Adrenal gland (tissue), 12 donors: ENCODE data around the gene GUCA2A. TPM values are rescaled to one million over a fixed set of nuclear protein-coding genes. Genes with fewer than 3 reads are reported as not detected.

Experiments
- DNase-seq, 7 donors: peaks; one replicate each; pipeline ENCODE4 v3.0.0-alpha.2; 2019 to 2020
- H3K27ac ChIP-seq, 5 donors: fragments of 200-600 bp; sonication (generic) in 4 of 5; 1 replicate in 3 of 5; 2 replicates in 2 of 5; pipeline versions ENCODE4 v1.5.1 to v1.8.0; 2016 to 2020; ENCODE audit warnings: mild to moderate bottlenecking in 1 of 5
- H3K27me3 ChIP-seq: fragments of 200-600 bp; 2 replicates; pipeline ENCODE4 v1.8.0; 2021
- H3K36me3 ChIP-seq, 2 donors: fragments of 200-600 bp; replicated peaks in 1 of 2; 1 replicate in 1 of 2; 2 replicates in 1 of 2; pipeline versions ENCODE4 v1.5.1 to v1.8.0; 2018 to 2022
- H3K4me1 ChIP-seq, 2 donors: fragments of 200-600 bp; replicated peaks in 1 of 2; 1 replicate in 1 of 2; 2 replicates in 1 of 2; pipeline versions ENCODE4 v1.5.1 to v1.8.0; 2018 to 2021
- H3K4me3 ChIP-seq, 4 donors: fragments of 200-600 bp; sonication (generic) in 3 of 4; one replicate each; pipeline ENCODE4 v1.5.1; 2016 to 2018
- H3K9me3 ChIP-seq, 3 donors: fragments of 200-600 bp; sonication (generic) in 1 of 3; replicated peaks in 1 of 3; 1 replicate in 2 of 3; 2 replicates in 1 of 3; pipeline versions ENCODE4 v1.5.1 to v1.8.0; 2016 to 2021
- CTCF ChIP-seq, 6 experiments: fragments of 450-650 bp in 4 of 6; fragments of 200-600 bp in 2 of 6; sonication (generic) in 1 of 6; IDR thresholded peaks; 1 replicate in 5 of 6; 2 replicates in 1 of 6; pipeline versions ENCODE4 v1.5.1 to v1.8.0; 2016 to 2021; ENCODE audit warnings: antibody characterized with exemption in 6 of 6, mild to moderate bottlenecking in 2 of 6, moderate library complexity in 1 of 6
- POLR2A ChIP-seq, 2 donors: fragments of 450-650 bp; IDR thresholded peaks; one replicate each; pipeline ENCODE4 v1.6.1; 2017; ENCODE audit warnings: antibody characterized with exemption in 2 of 2, mild to moderate bottlenecking in 2 of 2, moderate library complexity in 1 of 2
- WGBS, 4 donors: extraction: QIAGEN DNeasy Blood & Tissue Kit in 2 of 4; methylation state at CpG; one replicate each; pipeline versions ENCODE4 v1.1.5 to v1.1.7; 2013 to 2017; 5-methylcytosine and 5-hydroxymethylcytosine counted together
- intact Hi-C, 2 donors: fragments of 100-400 bp; cut with DNase I; formaldehyde crosslinking; loops; one replicate each; pipeline versions ENCODE4 v1.14.1 to v1.15.0; 2022 to 2023
- polyA plus RNA-seq, 3 donors: library from polyadenylated mRNA; stranded (reverse); fragments of 200-250 nt in 2 of 3; fragments of 350-450 nt in 1 of 3; fragmentation: Illumina TruSeq in 1 of 3; extraction: RNeasy Lipid Tissue Mini Kit (QIAGEN cat#74804) in 1 of 3; gene quantifications; one replicate each; pipeline ENCODE4 v1.2.3, GENCODE V29; 2013 to 2014
- total RNA-seq, 9 donors: library from RNA; depleted of rRNA in 4 of 9; stranded (reverse); fragments of >200 nt in 4 of 9; fragments of 120-200 nt in 1 of 9; fragmentation: NEBNext Ultra II Directional in 1 of 9; extraction: Animal tissue kit (Norgen Biotek cat#: 25700) in 1 of 9; gene quantifications; one replicate each; pipeline versions ENCODE4 v1.1.0 to v1.2.4, GENCODE V29; 2013 to 2023
- donor health status: healthy with polysubstance abuse.
- donor health status: Bipolar disorder and iron deficiency.
- donor health status: DM: yes; HTN: yes; CAD: no.
- donor health status: DM: no; HTN: no; CAD: no.
- donor health status: DM: no; HTN: no; CAD: no.
- donor health status: DM: yes; HTN: yes; CAD: no.

GUCA2A gene
- total and polyA plus RNA-seq, 12 donors = 0.61 TPM; not detected in 11

DNA sequence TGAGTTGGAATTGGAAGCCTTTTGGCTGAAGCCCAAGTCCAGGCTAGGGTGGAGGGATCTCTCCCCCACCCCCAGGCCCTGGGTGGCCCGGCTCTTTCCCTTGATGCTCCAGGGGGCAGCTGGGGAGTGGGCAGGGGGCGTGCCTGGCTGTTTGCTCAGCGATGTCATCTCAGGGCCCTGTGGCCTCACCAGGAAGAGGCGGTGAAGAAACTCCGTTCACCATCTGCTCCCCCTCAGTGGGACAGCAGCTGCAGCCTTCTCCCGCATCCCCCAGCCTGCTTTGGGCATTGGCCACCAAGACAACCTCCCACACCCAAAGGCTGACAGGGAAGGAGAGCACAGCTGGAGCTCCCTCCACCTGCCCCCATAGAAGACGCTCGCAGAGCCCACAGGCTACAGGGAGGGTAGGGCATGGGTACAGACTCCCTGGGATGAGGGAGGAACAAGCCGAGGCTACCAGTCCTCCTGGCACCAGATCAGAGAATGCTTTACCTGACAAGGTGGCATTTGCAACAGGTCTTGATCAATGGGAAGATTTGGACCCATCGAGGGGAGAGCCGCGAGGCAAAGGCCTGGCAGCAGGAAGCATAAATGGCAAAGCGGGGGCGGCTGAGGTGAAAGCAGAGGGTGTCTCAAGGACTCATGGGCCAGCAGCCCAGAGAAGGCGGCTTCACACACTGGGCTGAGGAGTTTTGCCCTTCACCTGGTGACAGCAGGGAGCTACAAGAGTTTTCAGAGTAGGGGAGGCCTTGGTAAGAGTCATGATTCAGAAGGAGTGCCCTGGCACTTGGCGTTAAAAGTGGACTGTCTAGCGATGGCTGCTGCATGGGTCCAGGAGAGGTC, 6.5 kb upstream of the GUCA2A start:
- Histone ChIP-seq H3K4me1 (peaks cover 21 to 29% of the 10 kb centered on the region in 2 donors), H3K27me3 (no peaks in the 10 kb centered on the region), H3K4me3 (no peak overlapping the region), H3K36me3 (no peaks in the 10 kb centered on the region), H3K9me3 (no peaks in the 10 kb centered on the region), H3K27ac (peak overlapping the region in 3 of 5 donors; percentile 67 to 79 (median 78))
- TF ChIP-seq CTCF (IDR thresholded peaks at IDR 0.05) = no peak
- TF ChIP-seq POLR2A (IDR thresholded peaks at IDR 0.05) = no peak
- intact Hi-C loops = loop anchor here (10.0 kb wide), 2 partner anchors 164 to 294 kb away; partner anchors contain the start of genes CCDC30 (in 1 of the 2) and FOXJ3 (in 1 of the 2)
- 29 to 63% (median 58%) methylated on average over 12 to 17 of the region's 17 CpGs for WGBS, 4 donors
- DNase-seq = peak in 5 of 7 donors; percentile 37 to 77 (median 59)

DNA sequence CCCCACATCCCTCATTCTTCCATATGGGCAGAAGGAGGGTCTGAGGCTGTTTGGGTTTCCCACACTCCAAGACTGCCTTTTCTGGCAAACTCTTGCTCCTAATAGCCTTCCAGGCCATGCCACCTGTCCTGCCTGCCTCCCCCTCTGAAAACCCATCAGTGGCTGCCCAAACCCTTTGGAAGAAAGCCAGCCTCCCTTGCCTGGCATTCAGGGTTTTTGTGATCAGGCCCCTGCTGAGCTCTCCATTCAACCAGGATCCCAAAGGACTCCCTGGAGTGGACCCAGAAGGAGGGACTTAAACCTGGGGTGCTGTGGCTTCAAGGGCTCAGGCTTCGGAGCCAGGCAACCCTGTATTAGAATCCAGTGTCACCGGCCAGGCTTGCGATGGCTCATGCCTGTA, 4.2 kb upstream of the GUCA2A start:
- H3K27me3 ChIP-seq = no peaks in the 10 kb centered on the region
- no peak overlapping the region for H3K27ac ChIP-seq
- H3K4me1 ChIP-seq = peaks cover 21 to 32% of the 10 kb centered on the region in 2 donors
- 93 to 95% methylated on average over 3 of the region's 3 CpGs; no CpG with 5 or more reads in 2 of the 4 donors for WGBS, 4 donors
- no peak overlapping the region for H3K4me3 ChIP-seq
- intact Hi-C loops = no loop called here
- no peaks in the 10 kb centered on the region for H3K36me3 ChIP-seq
- no peak for DNase-seq
- no peaks in the 10 kb centered on the region for H3K9me3 ChIP-seq
- no peak for TF ChIP-seq POLR2A (IDR thresholded peaks at IDR 0.05)
- TF ChIP-seq CTCF (IDR thresholded peaks at IDR 0.05) = no peak

DNA sequence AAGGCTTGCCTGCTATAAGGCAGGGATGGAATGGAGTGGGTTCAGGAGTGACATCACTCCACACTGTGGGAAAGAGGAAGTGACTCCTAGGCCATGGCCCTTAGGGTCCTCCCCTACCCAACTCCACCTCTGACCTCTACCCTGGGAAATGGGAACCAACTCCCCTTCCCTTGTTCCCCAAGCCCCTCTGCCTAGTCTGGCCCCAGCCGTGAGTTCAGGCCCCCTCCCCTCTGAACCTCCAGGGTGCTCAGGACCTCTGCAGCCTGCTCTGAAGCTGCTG, 3.8 kb upstream of the GUCA2A start:
- WGBS, 4 donors = 68 to 85% (median 71%) methylated on average over 1 of the region's 1 CpG; no CpG with 5 or more reads in 1 of the 4 donors
- Histone ChIP-seq H3K4me3 (no peak overlapping the region), H3K4me1 (peaks cover 21 to 28% of the 10 kb centered on the region in 2 donors), H3K9me3 (no peaks in the 10 kb centered on the region), H3K27ac (no peak overlapping the region), H3K36me3 (no peaks in the 10 kb centered on the region), H3K27me3 (no peaks in the 10 kb centered on the region)
- TF ChIP-seq POLR2A (IDR thresholded peaks at IDR 0.05) (no peak), CTCF (IDR thresholded peaks at IDR 0.05) (no peak)
- no peak for DNase-seq
- intact Hi-C loops = no loop called here

DNA sequence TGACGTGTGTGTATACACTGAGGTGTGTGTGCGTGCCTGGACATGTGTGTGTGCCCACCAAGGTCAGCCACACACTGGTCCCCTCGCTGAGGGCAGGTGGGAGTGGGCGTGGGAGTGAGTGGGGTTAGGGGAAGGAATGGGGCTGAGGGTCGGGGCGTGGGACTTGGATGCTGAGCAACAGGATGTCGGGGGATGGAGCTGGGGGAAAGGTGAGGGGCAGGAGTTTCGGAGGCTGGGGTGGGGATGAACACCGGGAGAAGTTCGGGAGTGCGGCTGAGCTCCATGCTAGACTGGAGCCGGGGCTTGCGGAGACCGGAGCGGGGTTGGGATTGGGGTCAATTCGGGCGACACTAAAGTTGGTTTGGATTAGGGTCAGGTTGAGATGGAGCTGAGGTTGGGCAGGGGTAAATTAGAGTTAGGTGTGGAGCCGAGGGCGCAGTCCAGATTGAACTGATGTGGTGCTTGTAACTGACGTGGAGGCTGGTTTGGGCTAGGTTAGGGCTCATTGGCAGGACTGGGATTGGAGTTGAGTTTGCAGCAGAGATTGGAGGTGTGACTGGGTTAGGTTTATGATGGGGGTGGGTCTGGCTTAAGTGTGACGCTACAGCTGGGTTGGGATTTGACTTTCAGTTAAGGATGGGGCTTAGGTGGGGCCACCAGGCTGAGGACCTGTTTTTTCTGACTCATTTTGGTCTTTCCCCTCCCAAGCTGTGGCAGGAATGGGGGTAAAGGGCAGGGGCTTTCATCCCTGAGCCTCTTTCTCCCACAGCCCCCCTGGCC, 3.3 kb upstream of the GUCA2A start:
- TF ChIP-seq POLR2A (IDR thresholded peaks at IDR 0.05) (no peak), CTCF (IDR thresholded peaks at IDR 0.05) (no peak)
- Histone ChIP-seq H3K9me3 (no peaks in the 10 kb centered on the region), H3K4me3 (no peak overlapping the region), H3K27me3 (no peaks in the 10 kb centered on the region), H3K4me1 (peaks cover 17 to 23% of the 10 kb centered on the region in 2 donors), H3K36me3 (no peaks in the 10 kb centered on the region), H3K27ac (no peak overlapping the region)
- WGBS, 4 donors = 82 to 89% (median 86%) methylated on average over 21 of the region's 21 CpGs
- intact Hi-C loops = no loop called here
- DNase-seq = no peak
